SU-DHL-6 (cell line): ENCODE data around the gene STX18.

ENCODE experiments used
- H2AFZ ChIP-seq: fragments of 200-600 bp; sonication (generic); 2 replicates; pipeline ENCODE4 v1.6.1; 2014; ENCODE audit warnings: low read depth, mild to moderate bottlenecking, moderate library complexity, mixed read lengths, antibody characterized with exemption, low read length; ENCODE audit not compliant: severe bottlenecking
- H3F3A ChIP-seq: fragments of 200-600 bp; shearing (Covaris generic); 2 replicates; pipeline ENCODE4 v1.6.0; 2016; ENCODE audit warnings: antibody characterized with exemption, mild to moderate bottlenecking; ENCODE audit not compliant: insufficient read depth
- H3K27ac ChIP-seq: fragments of 200-600 bp; sonication (generic); 2 replicates; pipeline ENCODE4 v1.5.1; 2016; ENCODE audit warnings: low read depth, mild to moderate bottlenecking, low read length, moderate library complexity, mixed read lengths
- H3K27me3 ChIP-seq: fragments of 200-600 bp; sonication (generic), shearing (Covaris generic); 2 replicates; pipeline ENCODE4 v1.6.0; 2014; ENCODE audit warnings: mild to moderate bottlenecking, low read length
- H3K36me3 ChIP-seq: fragments of 200-600 bp; sonication (generic); 2 replicates; pipeline ENCODE4 v1.6.1; 2014; ENCODE audit warnings: mild to moderate bottlenecking, low read length, mixed read lengths
- H3K4me2 ChIP-seq: fragments of 300-600, 200-600 bp; shearing (Covaris generic), sonication (generic); 2 replicates; pipeline ENCODE4 v1.6.0; 2014; ENCODE audit warnings: low read length, low read depth, mild to moderate bottlenecking; ENCODE audit not compliant: poor library complexity, severe bottlenecking
- H3K4me3 ChIP-seq: fragments of 200-600 bp; sonication (generic); 2 replicates; pipeline ENCODE4 v1.5.1; 2014; ENCODE audit warnings: antibody characterized with exemption, low read length, mild to moderate bottlenecking, mixed read lengths; ENCODE audit not compliant: insufficient read depth, poor library complexity, severe bottlenecking
- H3K79me2 ChIP-seq: fragments of 200-600 bp; sonication (generic); 2 replicates; pipeline ENCODE4 v1.6.1; 2014; ENCODE audit warnings: mild to moderate bottlenecking, low read length, moderate library complexity; ENCODE audit not compliant: insufficient read depth
- H3K9ac ChIP-seq: fragments of 200-600 bp; sonication (generic); 2 replicates; pipeline ENCODE4 v1.7.0; 2014; ENCODE audit warnings: mild to moderate bottlenecking, low read length
- H3K9me2 ChIP-seq: fragments of 200-600 bp; sonication (generic); replicated peaks from 2 replicates; pipeline ENCODE4 v1.6.1; 2014; ENCODE audit warnings: low read length; ENCODE audit not compliant: insufficient read depth
- H3K9me3 ChIP-seq: fragments of 200-600 bp; sonication (generic); 2 replicates; pipeline ENCODE4 v1.6.1; 2014; ENCODE audit warnings: low read length, mixed read lengths; ENCODE audit not compliant: insufficient read depth
- H4K20me1 ChIP-seq: fragments of 200-600 bp; sonication (generic); 2 replicates; pipeline ENCODE4 v1.6.1; 2014; ENCODE audit warnings: low read depth, mild to moderate bottlenecking, antibody characterized with exemption, low read length, moderate library complexity, mixed read lengths
- EZH2phosphoT487 ChIP-seq: fragments of 200-600 bp; sonication (generic), shearing (Covaris generic); conservative IDR thresholded peaks from 2 replicates; pipeline ENCODE4 v1.6.1; 2018; ENCODE audit warnings: mild to moderate bottlenecking, antibody characterized with exemption, low read length, moderate library complexity, mixed read lengths
- TF ChIP-seq, protein P1 (sequence below): fragments of 200-600 bp; sonication (generic); IDR thresholded peaks from one replicate; pipeline ENCODE4 v1.5.1; 2017; ENCODE audit warnings: antibody characterized with exemption, mild to moderate bottlenecking, low read length, moderate library complexity; ENCODE audit not compliant: insufficient read depth, poor library complexity, severe bottlenecking

The STX18 gene

DNA sequence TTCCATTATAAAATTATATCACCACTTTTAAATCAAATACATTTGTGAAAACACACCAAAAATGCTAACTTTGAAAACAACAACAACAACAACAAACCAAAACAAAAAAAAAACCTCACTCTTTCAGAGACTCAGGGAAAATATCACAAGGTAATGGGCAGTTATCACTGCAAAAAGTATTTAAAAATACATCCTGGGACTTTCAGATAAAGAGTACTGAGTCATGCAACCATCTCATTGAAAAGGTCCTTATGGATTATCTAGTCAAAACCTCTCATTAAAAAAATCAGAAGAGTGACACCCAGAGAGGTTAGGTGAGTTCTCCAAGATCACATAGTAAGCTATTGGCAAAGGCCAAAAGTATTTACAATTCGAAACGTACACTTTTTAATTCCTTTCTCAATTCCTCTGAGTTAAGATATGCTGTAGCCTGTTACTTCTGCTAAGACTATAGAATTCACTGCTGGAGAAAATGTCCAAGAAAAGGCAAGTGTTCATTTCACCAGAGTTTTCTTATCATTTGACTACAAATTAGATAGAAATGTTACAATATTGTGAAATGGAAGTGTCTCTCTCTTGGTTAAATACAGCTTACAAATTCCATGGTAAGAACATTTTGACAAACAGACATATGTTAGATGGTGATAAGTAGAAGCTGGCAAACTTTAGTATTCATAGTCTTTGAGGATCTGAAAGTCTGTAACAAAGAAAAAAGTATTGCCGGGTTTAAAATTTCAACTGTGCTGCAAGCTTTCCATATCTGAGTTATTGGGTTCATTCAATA lies 9.3 kb downstream of the STX18 start:
- Histone ChIP-seq H3K36me3 (no peaks in the 10 kb centered on the region), H3K27me3 (no peaks in the 10 kb centered on the region), H3K9me2 (no peaks in the 10 kb centered on the region), H3K4me2 (no peak overlapping the region), H3K27ac (no peak overlapping the region), H3K9ac (no peak overlapping the region), H3K4me3 (no peak overlapping the region), H4K20me1 (no peaks in the 10 kb centered on the region), H3K79me2 (peaks cover 34% of the 10 kb centered on the region), H3K9me3 (no peaks in the 10 kb centered on the region), H3F3A (0 out of 2 replicates have a peak, but pooled peaks cover 7% of the 10 kb centered on the region), H2AFZ (no peak overlapping the region)
- TF ChIP-seq, protein P1, sequence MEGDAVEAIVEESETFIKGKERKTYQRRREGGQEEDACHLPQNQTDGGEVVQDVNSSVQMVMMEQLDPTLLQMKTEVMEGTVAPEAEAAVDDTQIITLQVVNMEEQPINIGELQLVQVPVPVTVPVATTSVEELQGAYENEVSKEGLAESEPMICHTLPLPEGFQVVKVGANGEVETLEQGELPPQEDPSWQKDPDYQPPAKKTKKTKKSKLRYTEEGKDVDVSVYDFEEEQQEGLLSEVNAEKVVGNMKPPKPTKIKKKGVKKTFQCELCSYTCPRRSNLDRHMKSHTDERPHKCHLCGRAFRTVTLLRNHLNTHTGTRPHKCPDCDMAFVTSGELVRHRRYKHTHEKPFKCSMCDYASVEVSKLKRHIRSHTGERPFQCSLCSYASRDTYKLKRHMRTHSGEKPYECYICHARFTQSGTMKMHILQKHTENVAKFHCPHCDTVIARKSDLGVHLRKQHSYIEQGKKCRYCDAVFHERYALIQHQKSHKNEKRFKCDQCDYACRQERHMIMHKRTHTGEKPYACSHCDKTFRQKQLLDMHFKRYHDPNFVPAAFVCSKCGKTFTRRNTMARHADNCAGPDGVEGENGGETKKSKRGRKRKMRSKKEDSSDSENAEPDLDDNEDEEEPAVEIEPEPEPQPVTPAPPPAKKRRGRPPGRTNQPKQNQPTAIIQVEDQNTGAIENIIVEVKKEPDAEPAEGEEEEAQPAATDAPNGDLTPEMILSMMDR, result no peak
- no peak for TF ChIP-seq EZH2phosphoT487

DNA sequence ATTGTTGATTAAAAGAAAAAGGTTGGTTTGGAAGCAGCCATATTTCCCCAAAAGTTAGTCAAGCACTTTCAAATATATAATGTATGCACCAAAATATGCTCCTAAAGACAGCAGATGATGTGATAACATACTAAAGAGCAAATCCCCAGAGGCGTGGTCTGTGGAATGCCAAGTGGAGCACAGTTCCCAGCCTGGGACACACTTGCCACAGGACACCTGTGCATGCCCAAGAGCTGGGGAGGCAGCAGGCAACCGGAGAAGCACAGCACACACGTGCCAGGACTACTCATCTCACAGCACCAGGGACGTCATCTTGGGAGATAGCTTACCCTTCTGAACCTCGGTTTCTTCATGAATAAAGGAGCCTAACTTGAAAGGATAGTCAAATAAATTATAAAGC lies 12.5 kb downstream of the STX18 start:
- TF ChIP-seq, protein P1, result no peak
- no peak for TF ChIP-seq EZH2phosphoT487
- H3K4me3 ChIP-seq, result no peak overlapping the region
- no peaks in the 10 kb centered on the region for H3K27me3 ChIP-seq
- H3K36me3 ChIP-seq, result no peaks in the 10 kb centered on the region
- H3F3A ChIP-seq, result 0 out of 2 replicates have a peak, but pooled peaks cover 7% of the 10 kb centered on the region
- H3K27ac ChIP-seq, result no peak overlapping the region
- H2AFZ ChIP-seq, result no peak overlapping the region
- no peaks in the 10 kb centered on the region for H3K9me3 ChIP-seq
- no peaks in the 10 kb centered on the region for H4K20me1 ChIP-seq
- H3K9me2 ChIP-seq, result no peaks in the 10 kb centered on the region
- peaks cover 12% of the 10 kb centered on the region; the same call in 1 of the 2 replicates for H3K79me2 ChIP-seq
- H3K9ac ChIP-seq, result no peak overlapping the region
- no peak overlapping the region for H3K4me2 ChIP-seq

DNA sequence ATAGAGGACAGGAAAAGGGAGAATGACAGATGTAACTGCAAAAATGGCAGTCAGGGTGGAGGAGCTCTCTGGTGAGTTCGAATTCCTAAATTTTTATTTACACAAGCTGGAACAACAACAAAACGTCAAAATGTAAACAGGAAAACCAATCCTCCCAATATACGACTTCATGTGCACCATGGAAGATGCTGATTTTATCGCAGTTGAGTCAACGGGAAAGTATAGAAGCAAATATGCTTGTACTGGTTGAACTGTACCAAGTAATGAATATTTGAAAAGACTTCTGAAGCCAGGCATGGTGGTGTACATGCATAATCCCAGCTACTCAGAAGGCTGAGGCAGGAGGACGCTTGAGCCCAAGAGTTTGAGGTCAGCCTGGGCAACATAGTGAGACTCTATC lies 15.4 kb downstream of the STX18 start:
- Histone ChIP-seq H3K27ac (no peak overlapping the region), H3K79me2 (no peaks in the 10 kb centered on the region), H4K20me1 (no peaks in the 10 kb centered on the region), H3K9ac (no peak overlapping the region), H2AFZ (no peak overlapping the region), H3K4me3 (no peak overlapping the region), H3K4me2 (no peak overlapping the region), H3F3A (no peaks in the 10 kb centered on the region), H3K36me3 (no peaks in the 10 kb centered on the region), H3K9me2 (no peaks in the 10 kb centered on the region), H3K27me3 (no peaks in the 10 kb centered on the region), H3K9me3 (no peaks in the 10 kb centered on the region)
- TF ChIP-seq, protein P1, result no peak
